EH (cell line): Measurements from ENCODE around the gene GP5.
A peak's percentile ranks its signal among the peaks of the same experiment; 100 is the strongest.

Experiments
- DNase-seq: peaks from one replicate; pipeline ENCODE4 v3.0.0-alpha.2; 2015; ENCODE audit warnings: low read depth

Gene GP5

GRCh38 chr3:194350726-194351071 is 48.4 kb downstream of the GP5 start:
- no peak for DNase-seq

- DNase-seq: peak; percentile 28
Measured at GRCh38 chr3:194348354-194348753, 50.7 kb downstream of the GP5 start.

- no peak for DNase-seq
Measured at GRCh38 chr3:194346621-194347020, 52.4 kb downstream of the GP5 start.

GRCh38 chr3:194346035-194346434 is 53.0 kb downstream of the GP5 start:
- no peak for DNase-seq
